Neural progenitor cell (in vitro differentiated cells): Measurements from ENCODE around the gene ASH1L.

Experiments used
- CTCF ChIP-seq: fragments of 200-600 bp; sonication (generic); IDR thresholded peaks from 2 replicates; pipeline ENCODE4 v1.5.1; 2017; ENCODE audit warnings: antibody characterized with exemption, mild to moderate bottlenecking
- EZH2 ChIP-seq: fragments of 200-600 bp; sonication (generic); IDR thresholded peaks from 2 replicates; pipeline ENCODE4 v1.6.1; 2017; ENCODE audit warnings: antibody characterized with exemption, mild to moderate bottlenecking, moderate library complexity

- TF ChIP-seq EZH2 (no peak), CTCF (no peak)
These were observed 261.9 kb downstream of the ASH1L start for GRCh38 chr1:155300553-155301329.
